HepG2 (cell line): Measurements from ENCODE around the gene LMOD1. TPM values are rescaled to one million over a fixed set of nuclear protein-coding genes. Genes with fewer than 3 reads are reported as not detected.
"Not testable (repeated sequence)": the region's sequence is repeated elsewhere in the genome, so short reads cannot be mapped to it uniquely, and the experiment has no call there.

Source experiments
- ATAC-seq: fragments of 200-7000 bp; cut with Tn5 transposase; 3 replicates; pipeline ENCODE4 v1.9.1; 2020; ENCODE audit warnings: mild to moderate bottlenecking, moderate library complexity
- BruUV-seq: library from RNA; stranded (reverse); fragments of 400-500 nt; replicated peaks from 2 replicates; lab custom pipeline; 2021; lab: Mats Ljungman, UMichigan
- CTCF ChIA-PET: fragments of 300-600 bp; formaldehyde crosslinking; extraction: SDS; loops from one replicate; lab custom pipeline; 2021; ENCODE audit warnings: low total read pairs, inconsistent platforms, low intra/inter-chr PET ratio; lab: Yijun Ruan, JAX
- POLR2A ChIA-PET: fragments of 350-600 bp; sonication (Branson Sonifier 250); formaldehyde crosslinking; loops from one replicate; lab custom pipeline; 2020; ENCODE audit warnings: antibody characterized with exemption, inconsistent platforms; lab: Yijun Ruan, JAX
- DNase-seq: peaks from one replicate; pipeline ENCODE4 v3.0.0-alpha.2; 2015; ENCODE audit warnings: low spot score
- FAIRE-seq: peaks from 3 replicates; lab custom pipeline; 2011; peaks lifted over from hg19 to GRCh38; lab: Jason Lieb, UNC
- H2AFZ ChIP-seq: one replicate; pipeline ENCODE4 v1.6.1; 2011; ENCODE audit warnings: low read length, inconsistent platforms
- H3K27ac ChIP-seq: fragments of 300-600 bp; 3 replicates; pipeline ENCODE4 v1.8.0; 2011; ENCODE audit warnings: mixed run types, mild to moderate bottlenecking, mixed read lengths, low read length, inconsistent platforms; ENCODE audit not compliant: insufficient read depth; ENCODE audit errors: extremely low read length
- H3K27me3 ChIP-seq, 2 experiments: fragments of 200-600 bp in 1 of 2; 2 replicates in 1 of 2; 3 replicates in 1 of 2; pipeline versions ENCODE4 v1.6.0 to v1.8.0; 2011; ENCODE audit warnings: low read length in 2 of 2, mild to moderate bottlenecking in 2 of 2, moderate library complexity in 2 of 2, inconsistent platforms in 1 of 2; ENCODE audit not compliant: insufficient read depth in 2 of 2, control insufficient read depth in 1 of 2
- H3K36me3 ChIP-seq, 2 experiments: fragments of 200-600 bp in 1 of 2; replicated peaks in 1 of 2; 2 replicates in 1 of 2; 3 replicates in 1 of 2; pipeline versions ENCODE4 v1.5.1 to v1.8.0; 2011; ENCODE audit warnings: low read length in 2 of 2, inconsistent platforms in 1 of 2; ENCODE audit not compliant: insufficient read depth in 2 of 2, control insufficient read depth in 1 of 2
- H3K4me1 ChIP-seq: 2 replicates; pipeline ENCODE4 v1.5.1; 2012; ENCODE audit warnings: low read length, inconsistent platforms; ENCODE audit not compliant: insufficient read depth
- H3K4me2 ChIP-seq: 2 replicates; pipeline ENCODE4 v1.6.0; 2011; ENCODE audit warnings: low read depth, low read length, inconsistent platforms
- H3K4me3 ChIP-seq, 3 experiments: fragments of 200-600 bp in 1 of 3; sonication (generic), shearing (Covaris generic) in 1 of 3; replicated peaks in 1 of 3; 2 replicates each; pipeline ENCODE4 v1.5.1; 2011 to 2016; ENCODE audit warnings: low read length in 3 of 3, inconsistent platforms in 2 of 3, low read depth in 2 of 3, mild to moderate bottlenecking in 2 of 3, control low read depth in 1 of 3, mixed read lengths in 1 of 3; ENCODE audit not compliant: insufficient read depth in 1 of 3
- H3K79me2 ChIP-seq: one replicate; pipeline ENCODE4 v1.6.1; 2011; ENCODE audit warnings: low read length, inconsistent platforms; ENCODE audit not compliant: insufficient read depth
- H3K9ac ChIP-seq: 2 replicates; pipeline ENCODE4 v1.6.0; 2011; ENCODE audit warnings: mild to moderate bottlenecking, low read depth, low read length, inconsistent platforms; ENCODE audit not compliant: insufficient read depth
- H3K9me3 ChIP-seq: 2 replicates; pipeline ENCODE4 v1.5.1; 2012; ENCODE audit warnings: mild to moderate bottlenecking, low read length
- H4K20me1 ChIP-seq: 2 replicates; pipeline ENCODE4 v1.6.0; 2011; ENCODE audit warnings: inconsistent platforms, mild to moderate bottlenecking, low read length, moderate library complexity; ENCODE audit not compliant: insufficient read depth
- ONECUT2 ChIP-seq: sonication (generic); formaldehyde crosslinking; IDR thresholded peaks from 2 replicates; pipeline ENCODE4 v1.4.0; 2020; ENCODE audit warnings: missing genetic modification reagents
- TCF12 ChIP-seq, 2 experiments: fragments of 450-650 bp in 1 of 2; sonication (generic) in 1 of 2; formaldehyde crosslinking in 1 of 2; IDR thresholded peaks; 2 replicates each; pipeline versions ENCODE4 v1.6.1 to v1.8.0; 2017 to 2022; ENCODE audit warnings: antibody characterized with exemption in 1 of 2, mild to moderate bottlenecking in 1 of 2, missing genetic modification reagents in 1 of 2, moderate library complexity in 1 of 2
- ZNF256 ChIP-seq: sonication (generic); formaldehyde crosslinking; conservative IDR thresholded peaks from 2 replicates; pipeline ENCODE4 v1.4.0; 2020; ENCODE audit warnings: missing genetic modification reagents
- WGBS: methylation state at CpG from one replicate; pipeline ENCODE4 v1.1.6; 2017; ENCODE audit warnings: low lambda C conversion rate; 5-methylcytosine and 5-hydroxymethylcytosine counted together
- in situ Hi-C: cut with HindIII; loops from 2 replicates; pipeline ENCODE4 v1.10.0; 2017; ENCODE audit warnings: low pct_unique_long_range_greater_than_20kb; ENCODE audit not compliant: extremely low pct_ligation_motif_present
- intact Hi-C: fragments of 100-400 bp; cut with micrococcal nuclease; formaldehyde crosslinking; loops from one replicate; pipeline ENCODE4 v1.10.0; 2022; ENCODE audit not compliant: unreplicated experiment
- polyA plus RNA-seq, 8 experiments: library from polyadenylated mRNA; depleted of rRNA in 3 of 8; stranded (reverse) in 7 of 8; unstranded in 1 of 8; fragments of >200 nt; fragmentation: Illumina TruSeq in 4 of 8; extraction: Trizol in 4 of 8; gene quantifications; 2 replicates each; pipeline versions ENCODE4 v1.2.1 to v1.2.3, GENCODE V29; 2011 to 2016; ENCODE audit warnings: low read depth in 4 of 8, missing spikeins in 1 of 8, mixed read lengths in 1 of 8; ENCODE audit not compliant: insufficient read depth in 1 of 8
- total RNA-seq, 5 experiments: library from RNA; depleted of rRNA; stranded (reverse); fragments of >200 nt; fragmentation: Illumina TruSeq; extraction: Trizol; gene quantifications; 2 replicates each; pipeline ENCODE4 v1.2.3, GENCODE V29; 2016; ENCODE audit warnings: low read depth in 1 of 5

Gene LMOD1
- total and polyA plus RNA-seq, 2 of the 13 experiments (the other 11 are each of a cell fraction or from before 2014, with no cell fraction given): not detected

GRCh38 chr1:201964261-201964660, 17.9 kb upstream of the LMOD1 start:
- no TSS peak for BruUV-seq
- ChIA-PET POLR2A (interaction anchor here (1.3 to 2.6 kb wide), 2 partner anchors 8 to 9 kb away, joined by 3 to 6 read pairs; partner anchors contain the start of gene TIMM17A), CTCF (no interaction called here)
- H3K9ac ChIP-seq: no peak overlapping the region
- H3K4me3 ChIP-seq: no peak overlapping the region
- no peaks in the 10 kb centered on the region for H4K20me1 ChIP-seq
- H3K4me2 ChIP-seq: no peak overlapping the region
- WGBS: 100% methylated on average over 1 of the region's 1 CpG
- no peak overlapping the region for H2AFZ ChIP-seq
- no peaks in the 10 kb centered on the region for H3K9me3 ChIP-seq
- peaks cover 2% of the 10 kb centered on the region for H3K79me2 ChIP-seq
- in situ Hi-C loops (no loop called here), intact Hi-C loops (no loop called here)
- DNase-seq: no peak
- H3K27ac ChIP-seq: no peak overlapping the region
- no peaks in the 10 kb centered on the region for H3K4me1 ChIP-seq
- ATAC-seq: no peak
- peaks cover 11 to 69% of the 10 kb centered on the region in 2 experiments for H3K36me3 ChIP-seq
- TF ChIP-seq ONECUT2 (CRISPR knock-in tag) (no peak), TCF12 (IDR thresholded peaks at IDR 0.05) (no peak), TCF12 (CRISPR knock-in tag; IDR thresholded peaks at IDR 0.05) (no peak), ZNF256 (CRISPR knock-in tag) (no peak)
- no peak for FAIRE-seq
- H3K27me3 ChIP-seq: no peaks in the 10 kb centered on the region

GRCh38 chr1:201962382-201962781, 16.0 kb upstream of the LMOD1 start:
- DNase-seq, H2AFZ ChIP-seq, FAIRE-seq, in situ Hi-C loops, H3K79me2 ChIP-seq, H3K4me3 ChIP-seq, ATAC-seq, H3K27me3 ChIP-seq, BruUV-seq, intact Hi-C loops, H3K4me2 ChIP-seq, CTCF ChIA-PET, H3K9ac ChIP-seq, POLR2A ChIA-PET, H3K27ac ChIP-seq, H4K20me1 ChIP-seq, H3K9me3 ChIP-seq, H3K4me1 ChIP-seq: not testable (repeated sequence)
- 96% methylated on average over 10 of the region's 10 CpGs for WGBS
- peaks cover 13 to 68% of the 10 kb centered on the region in 2 experiments for H3K36me3 ChIP-seq
